Neuronal stem cell (in vitro differentiated cells): ENCODE measurements around the gene PDE11A.

Source experiments
- DNase-seq: peaks from one replicate; pipeline ENCODE4 v3.0.0-alpha.2; 2013; ENCODE audit warnings: low spot score
- H2AFZ ChIP-seq: one replicate; pipeline ENCODE4 v1.6.1; 2013; ENCODE audit warnings: mild to moderate bottlenecking, low read length, inconsistent platforms
- H2AK5ac ChIP-seq: 2 replicates; pipeline ENCODE4 v1.6.1; 2013; ENCODE audit warnings: low read depth, mild to moderate bottlenecking, inconsistent platforms, low read length, moderate library complexity, mixed read lengths
- H2BK120ac ChIP-seq: 2 replicates; pipeline ENCODE4 v1.6.1; 2013; ENCODE audit warnings: low read depth, mild to moderate bottlenecking, inconsistent platforms, low read length, moderate library complexity, mixed read lengths
- H2BK12ac ChIP-seq: one replicate; pipeline ENCODE4 v1.6.1; 2013; ENCODE audit warnings: low read length, inconsistent platforms
- H2BK15ac ChIP-seq: 2 replicates; pipeline ENCODE4 v1.6.1; 2013; ENCODE audit warnings: mild to moderate bottlenecking, low read length, inconsistent platforms, mixed read lengths
- H2BK5ac ChIP-seq: one replicate; pipeline ENCODE4 v1.6.1; 2013; ENCODE audit warnings: inconsistent platforms, mild to moderate bottlenecking, low read length, moderate library complexity
- H3K14ac ChIP-seq: one replicate; pipeline ENCODE4 v1.6.1; 2013; ENCODE audit warnings: low read length, inconsistent platforms
- H3K18ac ChIP-seq: 2 replicates; pipeline ENCODE4 v1.6.1; 2013; ENCODE audit warnings: low read length, inconsistent platforms
- H3K23ac ChIP-seq: 2 replicates; pipeline ENCODE4 v1.6.1; 2013; ENCODE audit warnings: low read depth, mild to moderate bottlenecking, mixed read lengths, low read length, inconsistent platforms; ENCODE audit not compliant: poor library complexity
- H3K27ac ChIP-seq: replicated peaks from 3 replicates; pipeline ENCODE4 v1.5.1; 2013; ENCODE audit warnings: low read length, inconsistent platforms
- H3K27me3 ChIP-seq, 3 experiments: 2 replicates each; pipeline ENCODE4 v1.6.1; 2013; ENCODE audit warnings: low read length in 3 of 3, mild to moderate bottlenecking in 2 of 3, inconsistent platforms in 1 of 3, low read depth in 1 of 3, mixed read lengths in 1 of 3, moderate library complexity in 1 of 3; ENCODE audit not compliant: control insufficient read depth in 3 of 3, insufficient read depth in 3 of 3
- H3K36me3 ChIP-seq, 2 donors: replicated peaks in 1 of 2; 2 replicates each; pipeline ENCODE4 v1.6.1; 2013; ENCODE audit warnings: low read length in 2 of 2; ENCODE audit not compliant: control insufficient read depth in 2 of 2, insufficient read depth in 2 of 2
- H3K4ac ChIP-seq: 2 replicates; pipeline ENCODE4 v1.6.1; 2013; ENCODE audit warnings: inconsistent platforms, mild to moderate bottlenecking, low read length, moderate library complexity
- H3K4me1 ChIP-seq, 2 donors: 1 replicate in 1 of 2; 2 replicates in 1 of 2; pipeline ENCODE4 v1.6.1; 2013; ENCODE audit warnings: low read length in 2 of 2, low read depth in 1 of 2; ENCODE audit not compliant: control insufficient read depth in 2 of 2, insufficient read depth in 1 of 2
- H3K4me2 ChIP-seq: one replicate; pipeline ENCODE4 v1.6.1; 2013; ENCODE audit warnings: mild to moderate bottlenecking, low read length, inconsistent platforms; ENCODE audit not compliant: insufficient read depth, poor library complexity, severe bottlenecking
- H3K4me3 ChIP-seq, 2 donors: 2 replicates each; pipeline ENCODE4 v1.5.1; 2013; ENCODE audit warnings: low read length in 2 of 2, mild to moderate bottlenecking in 2 of 2, inconsistent platforms in 1 of 2, moderate library complexity in 1 of 2
- H3K79me1 ChIP-seq: one replicate; pipeline ENCODE4 v1.6.1; 2013; ENCODE audit warnings: low read depth, mild to moderate bottlenecking, inconsistent platforms, low read length, moderate library complexity
- H3K9ac ChIP-seq: one replicate; pipeline ENCODE4 v1.6.1; 2013; ENCODE audit warnings: mild to moderate bottlenecking, low read depth, low read length, inconsistent platforms; ENCODE audit not compliant: poor library complexity
- H3K9me3 ChIP-seq, 2 donors: replicated peaks in 1 of 2; 2 replicates each; pipeline versions ENCODE3 to v1.6.1; 2013; ENCODE audit warnings: low read length in 2 of 2, mild to moderate bottlenecking in 2 of 2, inconsistent platforms in 1 of 2, low read depth in 1 of 2, mixed read lengths in 1 of 2, moderate library complexity in 1 of 2; ENCODE audit not compliant: control insufficient read depth in 2 of 2, insufficient read depth in 1 of 2
- H4K8ac ChIP-seq: one replicate; pipeline ENCODE4 v1.6.1; 2013; ENCODE audit warnings: low read depth, mild to moderate bottlenecking, inconsistent platforms, low read length, moderate library complexity
- H4K91ac ChIP-seq: one replicate; pipeline ENCODE4 v1.6.1; 2013; ENCODE audit warnings: low read length, low read depth, mild to moderate bottlenecking, inconsistent platforms; ENCODE audit not compliant: poor library complexity
- WGBS, 2 donors: extraction: QIAGEN DNeasy Blood & Tissue Kit; methylation state at CpG; one replicate each; pipeline ENCODE4 v1.1.7; 2013; ENCODE audit warnings: missing lambda C conversion rate in 2 of 2, mixed read lengths in 1 of 2; ENCODE audit not compliant: insufficient read length in 2 of 2, insufficient replicate concordance in 1 of 2; ENCODE audit errors: extremely low coverage in 2 of 2; 5-methylcytosine and 5-hydroxymethylcytosine counted together

Gene PDE11A

DNA sequence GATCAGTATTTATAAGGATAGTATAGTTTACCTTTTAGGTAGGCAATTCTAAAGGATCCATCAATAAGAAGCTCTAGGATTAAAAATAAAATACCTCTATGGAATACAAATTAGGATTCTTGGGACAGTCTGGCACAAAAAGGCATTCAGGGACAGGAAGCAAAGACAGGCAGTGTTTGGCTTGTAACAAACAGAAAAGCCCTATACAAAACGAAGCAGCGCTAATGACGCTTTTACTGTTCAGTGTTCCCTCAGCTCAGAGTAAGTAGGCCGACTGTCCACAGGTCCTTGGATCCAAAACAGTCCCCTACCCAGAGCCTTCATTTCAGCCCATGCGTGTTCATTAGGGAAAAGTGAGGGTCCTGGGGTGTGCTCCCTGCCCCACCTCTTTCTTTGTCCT is 443.7 kb downstream of the PDE11A start:
- Histone ChIP-seq H4K91ac (no peak overlapping the region), H2BK5ac (no peak overlapping the region), H3K27me3 (no peaks in the 10 kb centered on the region), H3K36me3 (no peaks in the 10 kb centered on the region), H2AK5ac (no peak overlapping the region), H2AFZ (peak overlapping the region; percentile 68), H4K8ac (no peak overlapping the region), H3K4me2 (no peak overlapping the region), H3K14ac (no peak overlapping the region), H3K79me1 (no peaks in the 10 kb centered on the region), H3K23ac (no peak overlapping the region), H3K4ac (no peak overlapping the region), H2BK12ac (no peak overlapping the region), H3K9ac (no peak overlapping the region), H3K4me1 (peaks cover 0 to 11% of the 10 kb centered on the region in 2 donors), H3K18ac (no peak overlapping the region), H2BK120ac (peak overlapping the region; percentile 16), H2BK15ac (no peak overlapping the region), H3K9me3 (no peaks in the 10 kb centered on the region), H3K4me3 (no peak overlapping the region), H3K27ac (no peak overlapping the region)
- WGBS, 2 donors: no CpG with 5 or more reads among the region's 5 CpGs
- DNase-seq: no peak

DNA sequence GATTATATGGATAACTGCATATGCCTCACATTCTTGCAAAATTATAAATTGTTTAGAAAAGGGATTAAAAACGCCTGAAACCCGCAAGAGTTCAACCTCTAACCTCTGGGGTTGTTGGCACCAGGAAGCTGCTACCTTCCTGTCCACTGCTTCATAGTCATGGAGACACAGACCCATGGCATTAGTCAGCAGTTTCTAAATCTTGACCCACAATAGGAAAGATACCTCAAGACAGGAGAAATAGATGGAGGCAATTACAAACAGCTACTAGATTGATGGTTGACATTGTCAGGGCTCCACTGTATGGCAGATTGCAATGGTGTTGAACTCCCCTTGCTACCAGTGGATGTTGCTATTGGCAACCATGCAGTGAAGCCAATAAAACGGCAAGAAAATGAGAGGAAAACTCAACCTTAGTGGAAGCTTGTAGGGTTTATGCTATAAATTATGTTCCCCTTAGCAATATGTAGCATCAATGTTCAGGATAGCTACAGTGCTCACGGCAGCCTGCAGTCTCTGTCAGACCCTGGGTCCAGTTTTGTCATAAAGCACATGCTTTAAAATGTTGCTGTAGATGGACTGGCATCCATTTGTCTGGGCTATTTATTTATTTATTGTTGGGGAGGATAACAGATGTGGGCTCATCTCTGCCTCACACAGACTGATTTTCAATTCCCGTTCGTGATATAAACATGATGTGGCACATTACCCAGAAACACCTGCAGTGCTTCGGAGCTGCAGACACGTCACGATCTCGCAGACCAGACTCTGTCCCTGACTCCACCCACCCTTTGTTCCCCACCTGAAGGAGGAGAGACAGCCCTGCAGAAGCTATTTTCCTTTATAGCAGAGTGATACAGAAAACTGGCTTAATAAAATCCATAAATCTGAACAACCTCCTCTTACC is 446.6 kb downstream of the PDE11A start:
- H3K79me1 ChIP-seq: no peaks in the 10 kb centered on the region
- H2BK5ac ChIP-seq: no peak overlapping the region

DNA sequence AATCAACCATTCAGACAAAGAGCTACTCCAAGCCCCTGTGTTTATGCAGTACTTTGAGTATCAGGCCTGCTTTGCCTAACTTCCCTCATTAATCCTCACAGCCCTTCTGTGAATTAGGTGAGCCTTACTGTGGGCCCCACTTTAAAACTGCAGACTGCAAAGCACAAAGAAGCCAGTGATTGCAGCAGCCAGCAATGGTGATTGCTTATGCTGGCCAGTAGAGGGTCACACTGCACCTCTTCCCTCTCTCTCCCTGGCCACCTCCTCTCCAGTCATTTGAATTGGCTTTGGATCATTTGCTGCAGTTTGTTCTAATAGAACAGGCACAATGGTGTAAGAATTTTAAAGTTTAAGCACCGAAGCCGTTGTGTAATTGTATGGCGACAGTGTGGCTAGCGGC is 450.1 kb downstream of the PDE11A start:
- H3K27ac ChIP-seq: no peak overlapping the region
- H2BK5ac ChIP-seq: no peak overlapping the region
- WGBS, 2 donors: no CpG with 5 or more reads among the region's 4 CpGs
- H3K4me1 ChIP-seq: peaks cover 7 to 12% of the 10 kb centered on the region in 2 donors
- no peak overlapping the region for H2BK15ac ChIP-seq
- H3K23ac ChIP-seq: no peak overlapping the region
- peaks cover 2% of the 10 kb centered on the region for H3K79me1 ChIP-seq
- no peak overlapping the region for H2AK5ac ChIP-seq
- H4K8ac ChIP-seq: no peak overlapping the region
- no peaks in the 10 kb centered on the region for H3K36me3 ChIP-seq
- no peak overlapping the region for H3K4me2 ChIP-seq
- H3K18ac ChIP-seq: no peak overlapping the region
- no peak overlapping the region for H3K9ac ChIP-seq
- DNase-seq: no peak
- no peak overlapping the region for H3K4me3 ChIP-seq
- no peak overlapping the region for H2BK120ac ChIP-seq
- no peak overlapping the region for H3K4ac ChIP-seq
- peaks cover 0 to 3% of the 10 kb centered on the region in 2 donors for H3K9me3 ChIP-seq
- H2AFZ ChIP-seq: peak overlapping the region; percentile 83
- H3K27me3 ChIP-seq: no peaks in the 10 kb centered on the region
- H3K14ac ChIP-seq: no peak overlapping the region
- H4K91ac ChIP-seq: no peak overlapping the region
- H2BK12ac ChIP-seq: no peak overlapping the region

More for the DNA sequence above, 446.6 kb downstream of the PDE11A start:
- Histone ChIP-seq H3K4me2 (no peak overlapping the region), H3K23ac (no peak overlapping the region), H3K27me3 (no peaks in the 10 kb centered on the region), H2BK12ac (no peak overlapping the region), H3K4ac (no peak overlapping the region), H2AK5ac (no peak overlapping the region), H2BK15ac (no peak overlapping the region), H3K9ac (no peak overlapping the region), H3K36me3 (no peaks in the 10 kb centered on the region), H3K27ac (no peak overlapping the region), H3K9me3 (no peaks in the 10 kb centered on the region), H3K4me1 (peaks cover 7 to 12% of the 10 kb centered on the region in 2 donors), H2AFZ (peak overlapping the region; percentile 18), H2BK120ac (no peak overlapping the region), H3K14ac (no peak overlapping the region), H3K4me3 (no peak overlapping the region), H4K8ac (no peak overlapping the region), H4K91ac (no peak overlapping the region), H3K18ac (peak overlapping the region; percentile 46)
- no CpG with 5 or more reads among the region's 10 CpGs for WGBS, 2 donors
- DNase-seq: no peak

DNA sequence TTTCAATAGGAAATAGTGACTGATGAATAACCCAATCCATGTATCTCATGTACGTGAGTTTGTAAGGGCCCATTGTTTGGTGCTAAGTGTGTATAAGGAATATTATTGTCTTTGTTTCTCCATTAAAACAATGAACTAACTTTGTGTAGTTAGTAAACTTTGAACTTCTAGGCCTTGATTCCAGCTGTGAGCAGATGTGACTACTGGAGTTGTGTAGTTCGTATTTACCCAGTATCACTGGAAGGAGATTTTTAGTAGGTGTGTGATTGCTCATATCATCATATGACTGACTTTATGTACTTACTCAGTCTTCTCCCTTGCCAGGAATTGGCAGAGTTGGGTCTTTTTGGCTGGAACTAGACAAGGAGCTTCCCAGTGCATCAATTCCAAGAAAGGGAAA is 452.6 kb downstream of the PDE11A start:
- Histone ChIP-seq H3K4ac (no peak overlapping the region), H3K36me3 (no peaks in the 10 kb centered on the region), H3K4me1 (peaks cover 7% of the 10 kb centered on the region in 2 donors), H4K91ac (no peak overlapping the region), H2AFZ (peak overlapping the region; percentile 23), H3K14ac (no peak overlapping the region), H3K9me3 (peaks cover 0 to 3% of the 10 kb centered on the region in 2 donors), H2BK15ac (no peak overlapping the region), H2BK120ac (no peak overlapping the region), H3K79me1 (peaks cover 2% of the 10 kb centered on the region), H3K4me2 (no peak overlapping the region), H3K27ac (no peak overlapping the region), H2BK5ac (no peak overlapping the region), H3K9ac (no peak overlapping the region), H4K8ac (no peak overlapping the region), H2BK12ac (no peak overlapping the region), H3K4me3 (no peak overlapping the region), H2AK5ac (no peak overlapping the region), H3K23ac (no peak overlapping the region), H3K18ac (no peak overlapping the region), H3K27me3 (no peaks in the 10 kb centered on the region)
- no CpG with 5 or more reads among the region's 2 CpGs for WGBS, 2 donors
- no peak for DNase-seq
